Measurements from ENCODE around the gene GALNT13. TPM values are rescaled to one million over a fixed set of nuclear protein-coding genes. Genes with fewer than 3 reads are reported as not detected.

GALNT13 gene
- total RNA-seq, 2 donors from 2014 or later: 6.0 to 9.8 TPM

- Histone ChIP-seq H3K9ac (ENCODE audit: extremely low read depth, low read length, poor library complexity, severe bottlenecking) (no peak overlapping the region), H3K9me3 (ENCODE audit: control insufficient read depth, low read length) (no peaks in the 10 kb centered on the region), H3K4me1 (ENCODE audit: control insufficient read depth, insufficient read depth, low read length) (no peaks in the 10 kb centered on the region), H3K36me3 (ENCODE audit: control insufficient read depth, insufficient read depth, low read length) (no peaks in the 10 kb centered on the region), H3K4me3 (ENCODE audit: low read length) (no peak overlapping the region), H3K27me3 (ENCODE audit: control insufficient read depth, insufficient read depth, low read length, poor library complexity, severe bottlenecking) (no peaks in the 10 kb centered on the region), H3K27ac (ENCODE audit: low read depth, low read length) (no peak overlapping the region)
- WGBS, 2 experiments (ENCODE audit: insufficient coverage in 1 of 2, insufficient read length in 1 of 2): 89 to 97% methylated on average over 2 of the region's 2 CpGs
- Mint-ChIP-seq H3K9me3 (no peaks in the 10 kb centered on the region), H3K36me3 (ENCODE audit: low read depth) (no peaks in the 10 kb centered on the region), H3K4me1 (peaks cover 8% of the 10 kb centered on the region), H3K27me3 (ENCODE audit: insufficient read depth) (no peaks in the 10 kb centered on the region), H3K27ac (no peak overlapping the region), H3K4me3 (no peak overlapping the region)
- TF ChIP-seq, protein P1, sequence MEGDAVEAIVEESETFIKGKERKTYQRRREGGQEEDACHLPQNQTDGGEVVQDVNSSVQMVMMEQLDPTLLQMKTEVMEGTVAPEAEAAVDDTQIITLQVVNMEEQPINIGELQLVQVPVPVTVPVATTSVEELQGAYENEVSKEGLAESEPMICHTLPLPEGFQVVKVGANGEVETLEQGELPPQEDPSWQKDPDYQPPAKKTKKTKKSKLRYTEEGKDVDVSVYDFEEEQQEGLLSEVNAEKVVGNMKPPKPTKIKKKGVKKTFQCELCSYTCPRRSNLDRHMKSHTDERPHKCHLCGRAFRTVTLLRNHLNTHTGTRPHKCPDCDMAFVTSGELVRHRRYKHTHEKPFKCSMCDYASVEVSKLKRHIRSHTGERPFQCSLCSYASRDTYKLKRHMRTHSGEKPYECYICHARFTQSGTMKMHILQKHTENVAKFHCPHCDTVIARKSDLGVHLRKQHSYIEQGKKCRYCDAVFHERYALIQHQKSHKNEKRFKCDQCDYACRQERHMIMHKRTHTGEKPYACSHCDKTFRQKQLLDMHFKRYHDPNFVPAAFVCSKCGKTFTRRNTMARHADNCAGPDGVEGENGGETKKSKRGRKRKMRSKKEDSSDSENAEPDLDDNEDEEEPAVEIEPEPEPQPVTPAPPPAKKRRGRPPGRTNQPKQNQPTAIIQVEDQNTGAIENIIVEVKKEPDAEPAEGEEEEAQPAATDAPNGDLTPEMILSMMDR (conservative IDR thresholded peaks at IDR 0.05): no peak
- no peak for DNase-seq
Observed at GRCh38 chr2:154368153-154368552, 496.4 kb downstream of the GALNT13 start.

GRCh38 chr2:154370873-154371272 lies 499.2 kb downstream of the GALNT13 start:
- H3K27ac ChIP-seq (ENCODE audit: low read depth, low read length): no peak overlapping the region
- Mint-ChIP-seq H3K36me3 (ENCODE audit: low read depth) (no peaks in the 10 kb centered on the region), H3K9me3 (no peaks in the 10 kb centered on the region), H3K27ac (no peak overlapping the region), H3K27me3 (ENCODE audit: insufficient read depth) (no peaks in the 10 kb centered on the region), H3K4me1 (peaks cover 12% of the 10 kb centered on the region), H3K4me3 (no peak overlapping the region)
- H3K9ac ChIP-seq (ENCODE audit: extremely low read depth, low read length, poor library complexity, severe bottlenecking): no peak overlapping the region
- H3K4me1 ChIP-seq (ENCODE audit: control insufficient read depth, insufficient read depth, low read length): no peaks in the 10 kb centered on the region
- H3K27me3 ChIP-seq (ENCODE audit: control insufficient read depth, insufficient read depth, low read length, poor library complexity, severe bottlenecking): no peaks in the 10 kb centered on the region
- peak; percentile 45 for DNase-seq
- H3K4me3 ChIP-seq (ENCODE audit: low read length): no peak overlapping the region
- H3K36me3 ChIP-seq (ENCODE audit: control insufficient read depth, insufficient read depth, low read length): no peaks in the 10 kb centered on the region
- TF ChIP-seq, protein P1 (conservative IDR thresholded peaks at IDR 0.05): no peak
- H3K9me3 ChIP-seq (ENCODE audit: control insufficient read depth, low read length): no peaks in the 10 kb centered on the region

- Histone ChIP-seq H3K4me3 (ENCODE audit: low read length) (no peak overlapping the region), H3K36me3 (ENCODE audit: control insufficient read depth, insufficient read depth, low read length) (no peaks in the 10 kb centered on the region), H3K27ac (ENCODE audit: low read depth, low read length) (no peak overlapping the region), H3K9ac (ENCODE audit: extremely low read depth, low read length, poor library complexity, severe bottlenecking) (no peak overlapping the region), H3K4me1 (ENCODE audit: control insufficient read depth, insufficient read depth, low read length) (no peaks in the 10 kb centered on the region), H3K27me3 (ENCODE audit: control insufficient read depth, insufficient read depth, low read length, poor library complexity, severe bottlenecking) (no peaks in the 10 kb centered on the region), H3K9me3 (ENCODE audit: control insufficient read depth, low read length) (no peaks in the 10 kb centered on the region)
- Mint-ChIP-seq H3K9me3 (no peaks in the 10 kb centered on the region), H3K27me3 (ENCODE audit: insufficient read depth) (no peaks in the 10 kb centered on the region), H3K36me3 (ENCODE audit: low read depth) (no peaks in the 10 kb centered on the region), H3K4me3 (no peak overlapping the region), H3K4me1 (peaks cover 14% of the 10 kb centered on the region), H3K27ac (no peak overlapping the region)
- TF ChIP-seq, protein P1 (conservative IDR thresholded peaks at IDR 0.05): no peak
- WGBS, 2 experiments (ENCODE audit: insufficient coverage in 1 of 2, insufficient read length in 1 of 2): 83 to 91% methylated on average over 1 of the region's 1 CpG
- no peak for DNase-seq
Observed at GRCh38 chr2:154374416-154374815, 502.7 kb downstream of the GALNT13 start.
